DMS 273 (cell line): ENCODE measurements around the gene CDC14A.
"Not testable (repeated sequence)": the region's sequence is repeated elsewhere in the genome, so short reads cannot be mapped to it uniquely, and the experiment has no call there.

Source experiments
- DNase-seq: peaks from one replicate; lab custom pipeline; 2025; ENCODE audit not compliant: unreplicated experiment; lab: John Stamatoyannopoulos, UW

The CDC14A gene

DNA sequence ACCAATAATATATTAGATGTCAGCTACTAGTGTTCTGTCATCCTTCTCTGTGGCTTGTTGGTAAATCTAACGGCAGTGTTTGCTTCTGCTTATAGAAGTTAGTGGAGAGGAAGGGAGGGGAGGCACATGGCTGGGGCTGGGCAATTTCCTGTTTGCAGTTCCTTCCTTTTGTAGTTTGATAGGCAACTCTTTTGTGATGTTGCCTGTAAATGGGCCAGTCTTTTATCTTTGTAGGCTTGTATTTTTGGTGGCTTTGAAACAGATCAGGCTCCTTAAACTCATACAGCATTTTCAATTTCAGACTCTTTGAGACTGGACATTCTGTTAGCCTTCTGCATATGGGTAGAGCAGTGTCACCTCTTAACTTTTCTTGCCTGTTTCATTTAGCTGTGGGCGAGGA is 48.1 kb downstream of the CDC14A start:
- DNase-seq, result no peak

DNA sequence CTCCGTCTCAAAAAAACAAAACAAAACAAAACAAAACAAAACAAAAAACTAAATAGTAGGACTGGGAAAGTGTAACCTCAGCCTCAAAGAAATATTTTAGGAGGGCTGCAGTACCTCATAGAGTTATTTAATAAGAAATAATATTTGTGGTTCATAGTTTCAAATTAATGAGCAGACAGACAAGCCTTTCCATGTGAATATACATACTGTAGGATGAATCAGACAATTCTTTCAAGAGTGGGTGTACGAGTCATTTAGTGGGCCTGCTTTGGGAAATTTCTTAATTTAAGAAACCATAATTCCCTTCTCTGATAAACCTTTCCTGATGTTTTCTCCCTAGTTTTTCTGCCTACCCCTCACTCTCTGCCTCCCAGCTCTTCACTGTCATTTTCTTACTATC is 52.5 kb downstream of the CDC14A start:
- no peak for DNase-seq

DNA sequence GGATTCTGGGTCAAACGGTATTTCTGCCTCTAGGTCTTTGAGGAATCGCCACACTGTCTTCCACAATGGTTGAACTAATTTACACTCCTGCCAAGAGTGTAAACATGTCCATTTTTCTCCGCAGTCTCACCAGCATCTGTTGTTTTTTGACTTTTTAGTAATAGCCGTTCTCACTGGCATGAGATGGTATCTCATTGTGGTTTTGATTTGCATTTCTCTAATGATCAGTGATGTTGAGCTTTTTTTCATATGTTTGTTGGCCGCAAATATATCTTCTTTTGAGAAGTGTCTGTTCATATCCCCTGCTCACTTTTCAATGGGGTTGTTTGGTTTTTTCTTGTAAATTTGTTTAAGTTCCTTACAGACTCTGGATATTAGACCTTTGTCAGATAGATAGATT is 53.6 kb downstream of the CDC14A start:
- not testable (repeated sequence) for DNase-seq

DNA sequence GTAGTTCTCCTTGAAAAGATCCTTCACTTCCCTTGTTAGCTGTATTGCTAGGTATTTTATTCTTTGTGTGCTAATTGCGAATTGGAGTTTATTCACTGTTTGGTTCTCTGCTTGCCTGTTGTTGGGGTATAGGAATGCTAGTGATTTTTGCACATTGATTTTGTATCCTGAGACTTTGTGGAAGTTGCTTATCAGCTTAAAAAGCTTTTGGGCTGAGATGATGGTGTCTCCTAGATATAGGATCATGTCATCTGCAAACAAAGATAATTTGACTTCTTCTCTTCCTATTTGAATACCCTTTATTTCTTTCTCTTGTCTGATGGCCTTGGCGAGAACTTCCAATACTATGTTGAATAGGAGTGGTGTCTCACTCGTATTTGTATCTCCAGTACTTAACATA is 55.1 kb downstream of the CDC14A start:
- DNase-seq, result not testable (repeated sequence)

DNA sequence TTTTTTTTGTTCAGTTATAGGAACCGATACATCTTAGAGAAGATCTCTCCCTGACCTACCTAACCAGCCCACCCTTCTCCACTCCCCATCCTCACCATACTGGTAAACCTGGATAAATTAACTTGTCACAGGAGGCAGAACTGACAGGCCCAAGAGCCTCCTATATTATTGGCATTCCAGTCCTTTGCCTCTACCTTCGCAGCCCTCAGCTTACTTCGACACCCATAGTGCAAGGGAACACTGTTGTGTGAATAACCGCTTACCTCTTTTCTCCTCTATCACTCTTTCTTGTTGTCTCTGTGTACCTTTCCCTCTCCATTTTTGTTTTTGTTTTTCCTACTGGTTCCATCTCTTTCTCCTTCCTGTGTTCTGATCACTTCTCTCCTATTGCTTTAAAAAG is 58.7 kb downstream of the CDC14A start:
- no peak for DNase-seq

DNA sequence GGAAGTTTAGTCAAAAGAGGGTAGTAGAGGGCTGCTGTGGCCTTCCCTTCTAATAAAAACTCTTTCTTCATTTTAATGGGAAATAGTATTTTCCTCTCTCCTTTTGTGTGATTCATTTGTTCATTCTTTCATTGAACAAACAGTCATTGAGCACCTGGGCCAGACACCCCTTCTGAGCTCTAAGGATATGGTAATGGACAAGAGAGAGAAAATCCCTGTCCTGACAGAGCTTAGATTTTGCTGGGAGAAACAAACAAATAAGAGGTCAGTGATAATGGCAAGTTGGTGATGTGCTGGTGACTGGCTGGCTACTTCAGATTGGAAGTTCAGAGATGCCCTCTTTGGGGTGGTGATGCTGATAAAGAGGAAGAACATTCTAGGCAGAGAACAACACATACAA is 59.3 kb downstream of the CDC14A start:
- no peak for DNase-seq

GRCh38 chr1:100413035-100413434 is 60.7 kb downstream of the CDC14A start:
- DNase-seq, result no peak

GRCh38 chr1:100414693-100415497 is 62.6 kb downstream of the CDC14A start:
- no peak for DNase-seq

GRCh38 chr1:100415498-100415778 is 63.1 kb downstream of the CDC14A start:
- no peak for DNase-seq

DNA sequence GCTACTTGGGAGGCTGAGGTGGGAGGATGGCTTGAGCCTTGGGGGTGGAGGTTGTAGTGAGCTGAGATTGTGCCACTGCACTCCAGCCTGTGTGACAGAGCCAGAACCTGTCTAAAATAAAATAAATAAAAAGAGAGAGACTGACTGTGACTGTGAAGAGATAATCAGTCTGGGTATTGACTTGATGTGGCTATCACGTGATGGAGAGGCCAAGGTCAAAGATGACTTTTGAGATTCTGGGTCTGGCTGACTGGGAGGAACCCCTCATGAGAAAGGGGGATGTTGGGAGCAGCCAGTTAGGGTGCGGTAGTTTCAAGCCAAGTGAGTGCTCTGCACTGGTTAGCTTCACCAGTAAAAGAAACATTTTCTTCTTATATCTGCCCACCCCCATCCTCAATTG is 66.8 kb downstream of the CDC14A start:
- no peak for DNase-seq

- no peak for DNase-seq
Observed at GRCh38 chr1:100422065-100422464, 69.8 kb downstream of the CDC14A start.

- no peak for DNase-seq
Observed at GRCh38 chr1:100423832-100424337, 71.6 kb downstream of the CDC14A start.

- DNase-seq, result no peak
Observed at GRCh38 chr1:100428160-100428559, 75.9 kb downstream of the CDC14A start.

- DNase-seq, result no peak
Observed at GRCh38 chr1:100430325-100430756, 78.0 kb downstream of the CDC14A start.

DNA sequence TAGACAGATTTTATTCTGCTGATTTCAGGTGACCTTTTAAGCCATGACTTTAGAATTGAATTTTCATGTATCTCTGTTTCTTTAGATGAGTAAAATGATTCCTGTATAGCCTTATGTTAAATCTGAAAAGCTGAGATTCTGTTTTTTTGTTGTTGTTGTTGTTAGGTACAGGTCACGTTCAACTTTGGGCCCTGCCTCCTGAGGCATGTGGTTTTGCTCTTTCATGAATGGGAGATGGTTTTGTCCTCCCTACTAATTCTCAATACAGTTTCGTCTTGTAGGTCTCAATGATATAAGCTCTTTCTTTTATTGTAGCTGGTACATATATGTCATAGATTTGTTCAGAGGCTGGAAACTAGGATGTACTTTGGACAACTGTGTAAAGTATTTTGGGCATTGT is 79.6 kb downstream of the CDC14A start:
- no peak for DNase-seq

DNA sequence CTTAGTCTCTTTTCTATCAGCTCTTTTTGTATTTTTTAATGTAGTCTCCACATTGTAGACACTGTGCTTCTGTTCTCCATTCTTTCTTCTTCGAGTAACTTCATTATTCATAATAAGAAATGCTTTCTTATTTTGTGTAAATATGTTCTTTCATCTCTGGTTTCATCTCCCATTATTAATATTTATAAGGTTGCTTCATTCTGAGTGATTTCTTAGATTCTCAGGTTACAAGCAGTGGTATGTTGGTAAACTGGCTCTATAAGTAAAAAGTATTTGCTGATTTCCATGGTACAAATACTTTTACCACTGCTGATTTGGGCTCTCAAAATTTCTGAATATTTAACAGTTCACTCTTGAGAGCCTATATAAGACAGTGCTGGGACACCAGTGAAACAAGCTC is 81.3 kb downstream of the CDC14A start:
- DNase-seq, result no peak

GRCh38 chr1:100434831-100435230 is 82.5 kb downstream of the CDC14A start:
- no peak for DNase-seq

DNA sequence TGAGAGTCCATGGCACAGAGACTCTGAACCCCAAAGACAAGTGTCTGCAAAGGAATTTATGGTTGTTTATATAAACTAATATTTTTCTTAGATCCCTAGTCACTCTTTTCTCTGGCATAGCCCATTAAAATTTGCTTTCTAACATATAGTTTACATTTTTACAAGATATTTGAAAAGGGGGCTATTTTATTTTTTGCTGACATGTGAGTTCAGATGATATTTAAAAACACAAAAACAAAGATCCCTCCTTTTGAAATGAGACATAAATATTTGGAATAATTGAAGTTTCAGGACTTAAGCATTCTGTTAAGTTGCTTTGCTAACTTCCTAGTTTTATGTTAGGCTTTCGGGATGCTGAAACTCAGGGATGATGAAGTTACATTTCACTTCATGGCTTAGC is 86.1 kb downstream of the CDC14A start:
- no peak for DNase-seq

- no peak for DNase-seq
Observed at GRCh38 chr1:100438789-100439188, 86.5 kb downstream of the CDC14A start.

DNA sequence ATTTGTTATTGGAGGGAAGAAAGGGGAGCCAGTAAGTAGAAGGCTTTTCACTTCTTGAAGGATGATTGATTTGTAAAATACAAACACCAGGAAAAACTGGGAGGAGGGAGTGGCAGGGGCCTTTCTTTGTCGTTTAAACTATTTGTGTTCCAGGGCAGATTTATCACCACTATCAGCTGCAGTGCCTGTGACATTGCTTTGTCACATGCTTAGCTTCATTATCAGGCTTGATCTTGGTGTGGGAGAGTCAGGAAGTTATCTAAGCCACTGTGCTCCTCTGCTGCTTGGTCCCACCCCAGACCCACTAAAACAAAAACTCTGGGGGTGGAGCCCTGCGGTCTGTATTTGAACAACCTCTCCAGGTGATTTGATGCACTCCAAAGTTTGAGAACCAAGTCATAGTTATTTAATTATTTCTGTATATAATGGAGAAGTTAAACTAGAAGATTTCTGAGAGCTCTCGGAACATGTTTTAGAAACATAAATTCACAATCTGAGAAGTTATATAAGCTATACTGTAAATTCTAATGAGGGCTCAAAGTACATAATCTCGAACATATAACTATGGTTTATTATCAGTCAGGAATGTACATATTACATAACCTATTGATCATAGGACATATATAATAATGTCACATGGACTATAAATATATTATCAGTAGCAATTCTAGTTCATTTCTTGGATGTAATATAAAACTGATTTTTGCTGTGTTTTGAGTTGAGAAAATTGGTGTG is 87.9 kb downstream of the CDC14A start:
- no peak for DNase-seq

- DNase-seq, result no peak
Observed at GRCh38 chr1:100441146-100441545, 88.8 kb downstream of the CDC14A start.

- no peak for DNase-seq
Observed at GRCh38 chr1:100441651-100442050, 89.3 kb downstream of the CDC14A start.
